ENCODE results near the gene ZNF532.

- TF ChIP-seq CTCF (optimal IDR thresholded peaks at IDR 0.05 in 1 of 3, IDR thresholded peaks at IDR 0.05 in 1 of 3, conservative IDR thresholded peaks at IDR 0.05 in 1 of 3; ENCODE audit: extremely low read depth in 1 of 3, insufficient read depth in 2 of 3, low read length in 3 of 3) (no peak), EZH2 (IDR thresholded peaks at IDR 0.05; ENCODE audit: low read length) (no peak)
These were observed 84.4 kb downstream of the ZNF532 start for GRCh38 chr18:58949031-58949430.

Data from keratinocyte (primary cell).